CD4-positive, alpha-beta T cell (primary cell): ENCODE measurements around the gene PRRT1. TPM values are rescaled to one million over a fixed set of nuclear protein-coding genes. Genes with fewer than 3 reads are reported as not detected.
A peak's percentile ranks its signal among the peaks of the same experiment; 100 is the strongest.

ENCODE experiments used
- ATAC-seq: fragments of 200-7000 bp; cut with Tn5 transposase; one replicate; pipeline ENCODE4 v1.10.0; 2022; ENCODE audit warnings: mild to moderate bottlenecking; ENCODE audit not compliant: poor library complexity
- CTCF ChIA-PET: fragments of 350-600 bp; sonication (Branson Sonifier 250); formaldehyde crosslinking; loops from one replicate; lab custom pipeline; 2021; ENCODE audit warnings: antibody characterized with exemption, inconsistent platforms; lab: Charles Lee
- POLR2A ChIA-PET: fragments of 350-600 bp; sonication (Branson Sonifier 250); formaldehyde crosslinking; loops from one replicate; lab custom pipeline; 2021; ENCODE audit warnings: antibody characterized with exemption, inconsistent platforms; lab: Charles Lee
- DNase-seq, 14 experiments: peaks; one replicate each; pipeline ENCODE4 v3.0.0-alpha.2; 2013 to 2020; ENCODE audit warnings: mixed read lengths in 2 of 14
- H3K27ac ChIP-seq, 2 donors: one replicate each; pipeline versions ENCODE4 v1.5.1 to v1.7.0; 2013; ENCODE audit warnings: low read length in 2 of 2, low read depth in 1 of 2, mild to moderate bottlenecking in 1 of 2
- H3K27me3 ChIP-seq, 2 experiments: 1 replicate in 1 of 2; 2 replicates in 1 of 2; pipeline versions ENCODE4 v1.6.1 to v1.7.0; 2013; ENCODE audit warnings: low read length in 2 of 2, control low read depth in 1 of 2, mild to moderate bottlenecking in 1 of 2, moderate library complexity in 1 of 2; ENCODE audit not compliant: insufficient read depth in 2 of 2, control insufficient read depth in 1 of 2
- H3K36me3 ChIP-seq: one replicate; pipeline ENCODE4 v1.6.1; 2013; ENCODE audit warnings: low read length, control low read depth; ENCODE audit not compliant: insufficient read depth
- H3K4me1 ChIP-seq: one replicate; pipeline ENCODE4 v1.6.1; 2013; ENCODE audit warnings: low read length, control low read depth; ENCODE audit not compliant: insufficient read depth
- H3K4me3 ChIP-seq: one replicate; pipeline ENCODE4 v1.5.1; 2013; ENCODE audit warnings: mild to moderate bottlenecking, low read length, moderate library complexity
- H3K9me3 ChIP-seq, 2 experiments: 1 replicate in 1 of 2; 2 replicates in 1 of 2; pipeline versions ENCODE4 v1.6.1 to v1.7.0; 2013; ENCODE audit warnings: low read length in 2 of 2, mild to moderate bottlenecking in 2 of 2, control low read depth in 1 of 2, moderate library complexity in 1 of 2; ENCODE audit not compliant: control insufficient read depth in 1 of 2, insufficient read depth in 1 of 2
- H3K27ac Mint-ChIP-seq: one replicate; pipeline ENCODE4 v1.8.0; 2020; ENCODE audit warnings: mixed read lengths
- H3K27me3 Mint-ChIP-seq: one replicate; pipeline ENCODE4 v1.8.0; 2021; ENCODE audit warnings: mixed read lengths
- H3K36me3 Mint-ChIP-seq: one replicate; pipeline ENCODE4 v1.8.0; 2021; ENCODE audit warnings: low read depth, mixed read lengths
- H3K4me1 Mint-ChIP-seq: one replicate; pipeline ENCODE4 v1.8.0; 2021; ENCODE audit warnings: low read depth, mixed read lengths
- H3K4me3 Mint-ChIP-seq: one replicate; pipeline ENCODE4 v1.8.0; 2020; ENCODE audit warnings: mild to moderate bottlenecking, mixed read lengths
- H3K9me3 Mint-ChIP-seq: one replicate; pipeline ENCODE4 v1.8.0; 2020; ENCODE audit warnings: mixed read lengths
- intact Hi-C, 2 experiments: fragments of 100-400 bp; cut with DNase I in 1 of 2; cut with micrococcal nuclease in 1 of 2; formaldehyde crosslinking; loops; one replicate each; pipeline versions ENCODE4 v1.15.1 to v1.9.0; 2023 to 2025; cut with DNase I, micrococcal nuclease
- total RNA-seq, 174 experiments: library from RNA in 2 of 174; stranded (reverse) in 2 of 174; gene quantifications; one replicate each; pipeline ENCODE4 v1.2.3 and lab custom pipeline; 2021 to 2026
- TF ChIP-seq, protein P1 (sequence below): fragments of 200-600 bp; IDR thresholded peaks from one replicate; pipeline ENCODE4 v1.8.0; 2022; ENCODE audit warnings: antibody characterized with exemption, mild to moderate bottlenecking

Gene PRRT1
- total RNA-seq, 2 experiments from 2014 or later: 2.6 to 3.2 TPM

GRCh38 chr6:32177183-32177787 is 25.5 kb upstream of the PRRT1 start:
- ChIA-PET POLR2A (interaction anchor here (0.9 to 8.1 kb wide), 9 partner anchors 8 to 795 kb away, joined by 3 to 242 read pairs (median 4); partner anchors contain the start of genes ATF6B, BAG6, FKBPL and GPSM3), CTCF (interaction anchor here (0.9 to 2.8 kb wide), 2 partner anchors 18 to 48 kb away, joined by 3 to 14 read pairs; no protein-coding TSS in a partner anchor)
- intact Hi-C loops: loop anchor here (1.0 to 10.0 kb wide), 3 partner anchors 47 to 220 kb away; partner anchors contain the start of genes FKBPL (in 2 of the 2), DXO (in 1 of the 2), NELFE (in 1 of the 2) and SKIC2 (in 1 of the 2)
- Histone ChIP-seq H3K27me3 (no peaks in the 10 kb centered on the region), H3K4me1 (peaks cover 76% of the 10 kb centered on the region), H3K36me3 (peaks cover 22% of the 10 kb centered on the region), H3K9me3 (no peaks in the 10 kb centered on the region), H3K27ac (peak overlapping the region; percentile 93 to 98), H3K4me3 (peak overlapping the region; percentile 91)
- no peaks in the 10 kb centered on the region for H3K27me3 Mint-ChIP-seq
- TF ChIP-seq, protein P1, sequence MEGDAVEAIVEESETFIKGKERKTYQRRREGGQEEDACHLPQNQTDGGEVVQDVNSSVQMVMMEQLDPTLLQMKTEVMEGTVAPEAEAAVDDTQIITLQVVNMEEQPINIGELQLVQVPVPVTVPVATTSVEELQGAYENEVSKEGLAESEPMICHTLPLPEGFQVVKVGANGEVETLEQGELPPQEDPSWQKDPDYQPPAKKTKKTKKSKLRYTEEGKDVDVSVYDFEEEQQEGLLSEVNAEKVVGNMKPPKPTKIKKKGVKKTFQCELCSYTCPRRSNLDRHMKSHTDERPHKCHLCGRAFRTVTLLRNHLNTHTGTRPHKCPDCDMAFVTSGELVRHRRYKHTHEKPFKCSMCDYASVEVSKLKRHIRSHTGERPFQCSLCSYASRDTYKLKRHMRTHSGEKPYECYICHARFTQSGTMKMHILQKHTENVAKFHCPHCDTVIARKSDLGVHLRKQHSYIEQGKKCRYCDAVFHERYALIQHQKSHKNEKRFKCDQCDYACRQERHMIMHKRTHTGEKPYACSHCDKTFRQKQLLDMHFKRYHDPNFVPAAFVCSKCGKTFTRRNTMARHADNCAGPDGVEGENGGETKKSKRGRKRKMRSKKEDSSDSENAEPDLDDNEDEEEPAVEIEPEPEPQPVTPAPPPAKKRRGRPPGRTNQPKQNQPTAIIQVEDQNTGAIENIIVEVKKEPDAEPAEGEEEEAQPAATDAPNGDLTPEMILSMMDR: no peak
- peak overlapping the region; percentile 85 for H3K27ac Mint-ChIP-seq
- DNase-seq (peak in 6 of 14 experiments; percentile 27 to 63 (median 40)), ATAC-seq (peak; percentile 8)
- H3K9me3 Mint-ChIP-seq: no peaks in the 10 kb centered on the region
- H3K4me3 Mint-ChIP-seq: peak overlapping the region; percentile 91
- peaks cover 71% of the 10 kb centered on the region for H3K4me1 Mint-ChIP-seq
- H3K36me3 Mint-ChIP-seq: peaks cover 46% of the 10 kb centered on the region

GRCh38 chr6:32176476-32177182 is 24.9 kb upstream of the PRRT1 start:
- Histone ChIP-seq H3K36me3 (peaks cover 16% of the 10 kb centered on the region), H3K4me3 (peak overlapping the region; percentile 91), H3K27ac (peak overlapping the region; percentile 93 to 98), H3K4me1 (peaks cover 71% of the 10 kb centered on the region), H3K9me3 (no peaks in the 10 kb centered on the region), H3K27me3 (no peaks in the 10 kb centered on the region)
- Mint-ChIP-seq H3K27ac (peak overlapping the region; percentile 85), H3K4me1 (peaks cover 71% of the 10 kb centered on the region), H3K36me3 (peaks cover 39% of the 10 kb centered on the region), H3K4me3 (peak overlapping the region; percentile 91), H3K9me3 (no peaks in the 10 kb centered on the region), H3K27me3 (no peaks in the 10 kb centered on the region)
- ChIA-PET CTCF (interaction anchor here (2.8 kb wide), 1 partner anchor 19 kb away, joined by 14 read pairs; no protein-coding TSS in a partner anchor), POLR2A (interaction anchor here (1.0 to 8.1 kb wide), 9 partner anchors 8 to 795 kb away, joined by 3 to 242 read pairs (median 4); partner anchors contain the start of genes ATF6B, BAG6, FKBPL and GPSM3)
- ATAC-seq (no peak), DNase-seq (no peak)
- intact Hi-C loops: loop anchor here (1.0 to 10.0 kb wide), 5 partner anchors 15 to 219 kb away; partner anchors contain the start of genes FKBPL (in 2 of the 2), DXO (in 1 of the 2), NELFE (in 1 of the 2) and SKIC2 (in 1 of the 2)
- TF ChIP-seq, protein P1: no peak
